Measurements from ENCODE around the gene ZGPAT. TPM values are rescaled to one million over a fixed set of nuclear protein-coding genes. Genes with fewer than 3 reads are reported as not detected.

The ZGPAT gene
- total and polyA plus RNA-seq, 2 of the 4 experiments (the other 2 are of a cell fraction), result 13.4 to 20.2 TPM

DNA sequence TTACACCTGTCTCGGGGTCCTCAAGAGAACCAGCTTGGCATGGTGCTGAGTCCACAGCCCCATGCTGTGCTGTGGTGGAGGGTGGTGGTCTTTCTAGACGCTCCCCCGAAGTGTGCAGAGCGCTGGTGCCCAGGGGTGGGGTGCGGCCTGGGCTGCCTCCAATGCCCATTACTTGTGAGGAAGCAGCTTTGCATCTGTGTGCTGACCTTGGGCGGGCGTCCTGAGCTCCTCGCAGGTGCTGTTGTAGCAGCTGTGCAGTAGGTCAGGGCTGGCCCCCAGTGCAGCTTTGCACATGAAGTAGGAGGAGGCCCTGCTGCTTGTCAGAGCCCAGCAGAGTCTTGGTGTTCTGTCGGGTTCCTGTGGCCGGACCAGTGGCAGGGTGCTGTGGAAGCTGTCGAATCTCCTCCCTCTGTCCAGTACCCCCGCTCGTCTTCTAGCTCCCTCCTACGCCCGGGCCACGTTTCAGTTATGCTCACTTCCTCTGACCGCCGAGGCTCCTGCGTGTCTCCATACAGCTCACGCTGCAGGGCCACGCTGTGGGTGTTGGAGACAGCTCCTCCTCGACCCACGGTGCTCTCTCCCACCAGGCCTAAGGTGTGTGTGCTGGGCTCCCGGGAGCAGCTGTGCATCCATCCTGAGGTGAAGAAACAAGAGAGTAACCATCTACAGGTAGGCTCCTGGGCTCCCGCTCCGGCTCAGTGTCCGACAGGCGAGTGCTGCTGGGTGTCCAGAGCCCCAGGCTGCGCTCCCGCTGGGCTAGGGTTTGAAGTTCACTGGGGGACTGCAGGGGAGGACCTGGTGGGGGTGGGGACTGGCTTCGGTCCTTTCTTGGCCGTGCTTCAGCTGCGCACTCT, 45.7 kb upstream of the ZGPAT start (continued):
- TF ChIP-seq, protein P1, sequence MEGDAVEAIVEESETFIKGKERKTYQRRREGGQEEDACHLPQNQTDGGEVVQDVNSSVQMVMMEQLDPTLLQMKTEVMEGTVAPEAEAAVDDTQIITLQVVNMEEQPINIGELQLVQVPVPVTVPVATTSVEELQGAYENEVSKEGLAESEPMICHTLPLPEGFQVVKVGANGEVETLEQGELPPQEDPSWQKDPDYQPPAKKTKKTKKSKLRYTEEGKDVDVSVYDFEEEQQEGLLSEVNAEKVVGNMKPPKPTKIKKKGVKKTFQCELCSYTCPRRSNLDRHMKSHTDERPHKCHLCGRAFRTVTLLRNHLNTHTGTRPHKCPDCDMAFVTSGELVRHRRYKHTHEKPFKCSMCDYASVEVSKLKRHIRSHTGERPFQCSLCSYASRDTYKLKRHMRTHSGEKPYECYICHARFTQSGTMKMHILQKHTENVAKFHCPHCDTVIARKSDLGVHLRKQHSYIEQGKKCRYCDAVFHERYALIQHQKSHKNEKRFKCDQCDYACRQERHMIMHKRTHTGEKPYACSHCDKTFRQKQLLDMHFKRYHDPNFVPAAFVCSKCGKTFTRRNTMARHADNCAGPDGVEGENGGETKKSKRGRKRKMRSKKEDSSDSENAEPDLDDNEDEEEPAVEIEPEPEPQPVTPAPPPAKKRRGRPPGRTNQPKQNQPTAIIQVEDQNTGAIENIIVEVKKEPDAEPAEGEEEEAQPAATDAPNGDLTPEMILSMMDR (conservative IDR thresholded peaks at IDR 0.05; ENCODE audit: low read depth, low read length), result no peak

DNA sequence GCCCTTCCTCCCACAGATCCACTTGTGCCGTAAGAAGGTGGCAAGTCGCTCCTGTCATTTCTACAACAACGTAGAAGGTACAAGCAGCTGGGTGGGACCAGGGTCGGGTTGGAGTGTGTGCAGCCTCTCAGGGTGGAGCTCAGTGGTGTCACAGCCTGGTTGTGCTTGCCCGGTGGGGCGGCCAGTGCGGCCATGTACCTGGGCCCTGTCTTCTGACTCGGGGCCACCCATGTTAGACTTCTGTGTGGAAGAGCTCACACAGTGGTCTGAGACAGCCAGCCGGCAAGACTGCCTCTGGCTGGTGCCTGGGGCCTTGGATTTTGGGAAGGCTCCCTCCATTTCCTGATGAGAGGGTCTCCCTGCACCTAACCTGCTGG, 45.0 kb upstream of the ZGPAT start:
- Histone ChIP-seq H3K18ac (ENCODE audit: low read depth, low read length) (no peak overlapping the region), H3K4me3 (ENCODE audit: insufficient read depth, low read depth, low read length) (no peak overlapping the region), H3K4me2 (ENCODE audit: low read depth, low read length) (no peak overlapping the region), H3K23ac (ENCODE audit: low read depth, low read length) (no peak overlapping the region), H3K9ac (ENCODE audit: low read depth, low read length) (no peak overlapping the region), H3K4me1 (ENCODE audit: control insufficient read depth, insufficient read depth, low read length) (peaks cover 6% of the 10 kb centered on the region), H3K14ac (replicated peaks; ENCODE audit: low read depth, low read length) (no peak overlapping the region), H2AK5ac (ENCODE audit: low read depth, low read length) (no peak overlapping the region), H2BK20ac (ENCODE audit: low read depth, low read length) (no peak overlapping the region), H3K27me3 (ENCODE audit: control insufficient read depth, insufficient read depth, low read length) (no peaks in the 10 kb centered on the region), H3K9me1 (ENCODE audit: insufficient read depth, low read length) (0 out of 2 replicates have a peak, but pooled peaks cover 3% of the 10 kb centered on the region), H4K91ac (ENCODE audit: insufficient read depth, low read depth, low read length) (no peak overlapping the region), H4K5ac (ENCODE audit: low read depth, low read length) (no peak overlapping the region), H3K36me3 (ENCODE audit: control insufficient read depth, insufficient read depth, low read length) (peaks cover 47% of the 10 kb centered on the region), H3K9me3 (ENCODE audit: control insufficient read depth, insufficient read depth, low read length) (no peaks in the 10 kb centered on the region), H3K79me1 (ENCODE audit: low read depth in 1 of 2, low read length in 2 of 2) (peaks cover 18 to 53% of the 10 kb centered on the region in 2 experiments), H2BK15ac (ENCODE audit: low read depth, low read length) (no peak overlapping the region), H2BK5ac (ENCODE audit: low read depth, low read length, poor library complexity, severe bottlenecking) (no peak overlapping the region), H4K8ac (ENCODE audit: low read depth in 2 of 2, low read length in 2 of 2) (no peak overlapping the region), H2AFZ (replicated peaks; ENCODE audit: low read length, poor library complexity) (no peak overlapping the region), H3K56ac (ENCODE audit: extremely low read depth, insufficient read depth, low read length) (no peak overlapping the region), H3K27ac (ENCODE audit: insufficient read depth, low read length) (no peak overlapping the region), H4K20me1 (ENCODE audit: insufficient read depth, low read length) (peaks cover 3% of the 10 kb centered on the region; the same call in 1 of the 2 replicates), H2BK120ac (ENCODE audit: low read depth, low read length) (no peak overlapping the region), H3K4ac (ENCODE audit: low read depth, low read length) (no peak overlapping the region), H2AK9ac (replicated peaks; ENCODE audit: low read depth, low read length, poor library complexity) (no peak overlapping the region)
- ChIA-PET POLR2A (ENCODE audit: unreplicated experiment) (no interaction called here), CTCF (no interaction called here)
- BruUV-seq (replicated peaks), result no TSS peak
- no peak for DNase-seq
- WGBS, 2 experiments (ENCODE audit: extremely low coverage in 2 of 2, insufficient read length in 1 of 2), result 97% methylated on average over 4 of the region's 9 CpGs; no CpG with 5 or more reads in 1 of the 2 experiments
- intact Hi-C loops (cut with micrococcal nuclease) (no loop called here), in situ Hi-C loops (cut with MboI; ENCODE audit: low sequenced_read_pairs) (no loop called here), dilution Hi-C loops (cut with HindIII; ENCODE audit: low sequenced_read_pairs, unreplicated experiment) (no loop called here)
- ATAC-seq (ENCODE audit: low read depth), result no peak
- no peak for TF ChIP-seq MAFK (IDR thresholded peaks at IDR 0.05; ENCODE audit: low read depth, low read length)
- no peak for TF ChIP-seq POLR2A (IDR thresholded peaks at IDR 0.05; ENCODE audit: low read depth, low read length)
- no peak for TF ChIP-seq RFX5 (IDR thresholded peaks at IDR 0.05; ENCODE audit: low read depth, low read length)
- TF ChIP-seq FOS (IDR thresholded peaks at IDR 0.05; ENCODE audit: low read depth, low read length), result no peak

Data from IMR-90 (cell line).